GM18870 (cell line): ENCODE measurements around the gene CDH4.

Source experiments
- ATAC-seq: cut with Tn5 transposase; IDR thresholded peaks from one replicate; pipeline ENCODE4 v1.9.1; 2021; ENCODE audit warnings: moderate library complexity; ENCODE audit not compliant: unreplicated experiment

The CDH4 gene

GRCh38 chr20:61789329-61789728 is 537.3 kb downstream of the CDH4 start:
- ATAC-seq, result no peak

GRCh38 chr20:61790116-61790827 is 538.2 kb downstream of the CDH4 start:
- ATAC-seq, result no peak

GRCh38 chr20:61791995-61792394 is 539.9 kb downstream of the CDH4 start:
- ATAC-seq, result no peak

- ATAC-seq, result no peak
These were observed 543.9 kb downstream of the CDH4 start for GRCh38 chr20:61795669-61796630.

GRCh38 chr20:61796738-61797137 is 544.7 kb downstream of the CDH4 start:
- ATAC-seq, result no peak

- no peak for ATAC-seq
These were observed 545.1 kb downstream of the CDH4 start for GRCh38 chr20:61797200-61797599.

GRCh38 chr20:61797971-61798411 is 545.9 kb downstream of the CDH4 start:
- ATAC-seq, result no peak

GRCh38 chr20:61798632-61799031 is 546.6 kb downstream of the CDH4 start:
- no peak for ATAC-seq

GRCh38 chr20:61799394-61799923 is 547.4 kb downstream of the CDH4 start:
- no peak for ATAC-seq

GRCh38 chr20:61799928-61800327 is 547.9 kb downstream of the CDH4 start:
- no peak for ATAC-seq

- no peak for ATAC-seq
These were observed 548.5 kb downstream of the CDH4 start for GRCh38 chr20:61800359-61801064.

GRCh38 chr20:61801065-61801360 is 549.0 kb downstream of the CDH4 start:
- no peak for ATAC-seq

GRCh38 chr20:61801428-61801827 is 549.4 kb downstream of the CDH4 start:
- no peak for ATAC-seq

GRCh38 chr20:61801857-61802442 is 549.9 kb downstream of the CDH4 start:
- no peak for ATAC-seq

- no peak for ATAC-seq
These were observed 550.8 kb downstream of the CDH4 start for GRCh38 chr20:61802721-61803311.

GRCh38 chr20:61803416-61803914 is 551.4 kb downstream of the CDH4 start:
- ATAC-seq, result no peak

GRCh38 chr20:61803915-61804751 is 552.1 kb downstream of the CDH4 start:
- no peak for ATAC-seq

GRCh38 chr20:61804752-61805295 is 552.8 kb downstream of the CDH4 start:
- ATAC-seq, result no peak

- no peak for ATAC-seq
These were observed 553.3 kb downstream of the CDH4 start for GRCh38 chr20:61805365-61805764.
